Measurements from ENCODE around the gene NMRK1. TPM values are rescaled to one million over a fixed set of nuclear protein-coding genes. Genes with fewer than 3 reads are reported as not detected.
A peak's percentile ranks its signal among the peaks of the same experiment; 100 is the strongest.

The NMRK1 gene
- total and polyA plus RNA-seq, 2 of the 13 experiments (the other 11 are each of a cell fraction or from before 2014, with no cell fraction given) = 9.1 to 12.9 TPM

GRCh38 chr9:75027187-75028107 lies 60.5 kb downstream of the NMRK1 start (continued):
- TF ChIP-seq NFAT5 (CRISPR knock-in tag; IDR thresholded peaks at IDR 0.05) (no peak), MED8 (CRISPR knock-in tag; IDR thresholded peaks at IDR 0.05; ENCODE audit: insufficient replicate concordance) (no peak), ZNF710 (CRISPR knock-in tag; IDR thresholded peaks at IDR 0.05; ENCODE audit: borderline replicate concordance) (no peak; the same call in 1 of the 2 replicates), CSRNP2 (CRISPR knock-in tag; conservative IDR thresholded peaks at IDR 0.05; ENCODE audit: low read depth) (no peak; the same call in 1 of the 2 replicates), RBFOX2 (IDR thresholded peaks at IDR 0.05; ENCODE audit: low read depth, low read length) (no peak), RORA (CRISPR knock-in tag; IDR thresholded peaks at IDR 0.05) (no peak), SMAD1 (CRISPR knock-in tag; IDR thresholded peaks at IDR 0.05; ENCODE audit: borderline replicate concordance, low read depth) (peak; percentile 90), ZNF747 (CRISPR knock-in tag; IDR thresholded peaks at IDR 0.05; ENCODE audit: borderline replicate concordance) (peak; percentile 8; the same call in 1 of the 2 replicates), ZNF274 (CRISPR knock-in tag; IDR thresholded peaks at IDR 0.05) (0 out of 2 replicates have a peak, but pooled peaks have one; percentile 27), ZBTB25 (CRISPR knock-in tag; IDR thresholded peaks at IDR 0.05) (no peak), STAG1 (CRISPR knock-in tag; IDR thresholded peaks at IDR 0.05) (no peak), TEAD3 (CRISPR knock-in tag; optimal IDR thresholded peaks at IDR 0.05; ENCODE audit: borderline replicate concordance) (peak; percentile 23), ISX (CRISPR knock-in tag; conservative IDR thresholded peaks at IDR 0.05) (no peak), FOXP4 (CRISPR knock-in tag; IDR thresholded peaks at IDR 0.05) (peak; percentile 2; the same call in 1 of the 2 replicates)

All from HepG2 (cell line).